Thyroid gland (tissue), 4 donors: Measurements from ENCODE around the gene GNG7. TPM values are rescaled to one million over a fixed set of nuclear protein-coding genes. Genes with fewer than 3 reads are reported as not detected.

Experiments used
- DNase-seq, 2 donors: peaks; one replicate each; pipeline ENCODE4 v3.0.0-alpha.2; 2019
- H3K27ac ChIP-seq, 3 donors: fragments of 200-600 bp; sonication (generic); 1 replicate in 2 of 3; 2 replicates in 1 of 3; pipeline ENCODE4 v1.5.1; 2016 to 2019; ENCODE audit warnings: mild to moderate bottlenecking in 1 of 3, moderate library complexity in 1 of 3
- H3K27me3 ChIP-seq: fragments of 200-600 bp; sonication (generic); one replicate; pipeline ENCODE4 v1.5.1; 2019
- H3K36me3 ChIP-seq, 2 donors: fragments of 200-600 bp; sonication (generic); one replicate each; pipeline ENCODE4 v1.5.1; 2016 to 2019
- H3K4me1 ChIP-seq, 2 donors: fragments of 200-600 bp; sonication (generic); one replicate each; pipeline ENCODE4 v1.5.1; 2017 to 2019
- H3K4me3 ChIP-seq, 3 donors: fragments of 200-600 bp; sonication (generic); replicated peaks in 1 of 3; 1 replicate in 2 of 3; 2 replicates in 1 of 3; pipeline ENCODE4 v1.5.1; 2016; ENCODE audit warnings: mild to moderate bottlenecking in 1 of 3
- H3K9me3 ChIP-seq: fragments of 200-600 bp; sonication (generic); one replicate; pipeline ENCODE4 v1.5.1; 2017
- POLR2A ChIP-seq, 2 donors: fragments of 450-650 bp; IDR thresholded peaks; one replicate each; pipeline ENCODE4 v1.6.1; 2017; ENCODE audit warnings: antibody characterized with exemption in 2 of 2, mild to moderate bottlenecking in 2 of 2, moderate library complexity in 1 of 2
- WGBS, 2 donors: methylation state at CpG; one replicate each; pipeline ENCODE4 v1.1.5; 2017; 5-methylcytosine and 5-hydroxymethylcytosine counted together
- intact Hi-C: fragments of 100-400 bp; cut with DNase I; formaldehyde crosslinking; loops from one replicate; pipeline ENCODE4 v1.15.1; 2023
- total RNA-seq, 4 donors: library from RNA; depleted of rRNA; stranded (reverse); fragments of >200 nt; gene quantifications; one replicate each; pipeline ENCODE4 v1.2.3, GENCODE V29; 2016
- TF ChIP-seq, protein P1 (sequence below), 6 experiments: fragments of 200-600 bp in 3 of 6; fragments of 450-650 bp in 3 of 6; sonication (generic) in 3 of 6; IDR thresholded peaks; one replicate each; pipeline ENCODE4 v1.5.1; 2016 to 2019; ENCODE audit warnings: antibody characterized with exemption in 6 of 6, mild to moderate bottlenecking in 2 of 6, inconsistent platforms in 1 of 6, moderate library complexity in 1 of 6

The GNG7 gene
- total RNA-seq, 4 donors from 2014 or later = 3.8 to 6.9 (median 5.6) TPM

DNA sequence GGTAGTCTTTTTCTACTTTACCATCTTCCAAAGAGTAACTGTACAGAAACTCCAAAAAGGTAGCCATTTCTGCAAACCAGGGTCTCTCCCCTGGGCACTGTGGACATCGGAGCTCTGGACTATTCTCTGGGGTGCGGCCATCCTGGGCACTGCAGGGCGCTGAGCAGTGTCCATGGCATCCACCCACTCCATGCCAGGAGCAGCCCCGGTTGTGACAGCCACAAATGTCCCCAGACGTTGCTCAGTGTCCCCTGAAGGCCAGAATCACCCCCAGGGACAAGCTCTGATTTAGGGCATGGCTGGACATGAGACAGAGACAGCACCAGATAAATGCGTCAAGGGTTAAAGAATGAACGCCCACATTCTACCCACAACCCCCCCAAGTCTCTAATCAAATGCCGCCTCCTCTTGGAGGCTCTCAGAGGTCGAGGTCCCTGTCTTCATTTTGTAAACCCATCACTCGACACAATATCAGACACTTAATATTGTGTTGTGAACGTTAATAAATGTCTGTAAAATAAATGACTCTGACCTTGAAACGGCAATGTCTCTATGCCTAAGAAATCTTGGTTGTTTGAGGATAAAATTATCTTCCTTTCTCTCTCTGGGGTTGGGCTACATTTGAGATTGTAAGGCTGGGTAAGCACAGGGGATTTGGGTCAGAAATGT, 8.9 kb downstream of the GNG7 start:
- intact Hi-C loops = no loop called here
- no peaks in the 10 kb centered on the region for H3K4me1 ChIP-seq
- DNase-seq = no peak
- TF ChIP-seq, protein P1, sequence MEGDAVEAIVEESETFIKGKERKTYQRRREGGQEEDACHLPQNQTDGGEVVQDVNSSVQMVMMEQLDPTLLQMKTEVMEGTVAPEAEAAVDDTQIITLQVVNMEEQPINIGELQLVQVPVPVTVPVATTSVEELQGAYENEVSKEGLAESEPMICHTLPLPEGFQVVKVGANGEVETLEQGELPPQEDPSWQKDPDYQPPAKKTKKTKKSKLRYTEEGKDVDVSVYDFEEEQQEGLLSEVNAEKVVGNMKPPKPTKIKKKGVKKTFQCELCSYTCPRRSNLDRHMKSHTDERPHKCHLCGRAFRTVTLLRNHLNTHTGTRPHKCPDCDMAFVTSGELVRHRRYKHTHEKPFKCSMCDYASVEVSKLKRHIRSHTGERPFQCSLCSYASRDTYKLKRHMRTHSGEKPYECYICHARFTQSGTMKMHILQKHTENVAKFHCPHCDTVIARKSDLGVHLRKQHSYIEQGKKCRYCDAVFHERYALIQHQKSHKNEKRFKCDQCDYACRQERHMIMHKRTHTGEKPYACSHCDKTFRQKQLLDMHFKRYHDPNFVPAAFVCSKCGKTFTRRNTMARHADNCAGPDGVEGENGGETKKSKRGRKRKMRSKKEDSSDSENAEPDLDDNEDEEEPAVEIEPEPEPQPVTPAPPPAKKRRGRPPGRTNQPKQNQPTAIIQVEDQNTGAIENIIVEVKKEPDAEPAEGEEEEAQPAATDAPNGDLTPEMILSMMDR (IDR thresholded peaks at IDR 0.05) = no peak
- TF ChIP-seq POLR2A (IDR thresholded peaks at IDR 0.05) = no peak
- no peak overlapping the region for H3K4me3 ChIP-seq
- 65% methylated on average over 12 of the region's 12 CpGs for WGBS, 2 donors
- H3K27ac ChIP-seq = no peak overlapping the region
- no peaks in the 10 kb centered on the region for H3K36me3 ChIP-seq
- H3K9me3 ChIP-seq = no peaks in the 10 kb centered on the region
- H3K27me3 ChIP-seq = no peaks in the 10 kb centered on the region

GRCh38 chr19:2691951-2692350, 10.5 kb downstream of the GNG7 start:
- no peaks in the 10 kb centered on the region for H3K9me3 ChIP-seq
- intact Hi-C loops = no loop called here

DNA sequence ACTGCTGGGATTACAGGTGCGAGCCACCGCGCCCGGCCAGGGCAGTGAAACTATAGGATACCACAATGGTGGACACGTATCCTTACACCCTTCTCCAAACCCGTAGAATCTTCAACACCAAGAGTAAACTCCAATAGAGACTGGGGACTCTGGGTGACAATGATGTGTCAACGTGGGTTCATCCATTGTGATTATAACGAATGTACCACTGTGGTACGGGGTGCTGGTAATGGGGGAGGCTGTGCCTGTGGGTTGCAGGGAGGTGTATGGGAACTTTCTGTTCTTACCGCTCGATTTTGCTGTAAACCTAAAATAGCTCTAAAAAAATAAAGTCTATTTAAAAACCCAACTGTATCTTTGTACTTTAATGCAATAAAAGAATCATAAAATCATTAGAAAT, 11.6 kb downstream of the GNG7 start:
- no peaks in the 10 kb centered on the region for H3K36me3 ChIP-seq
- no peak for TF ChIP-seq POLR2A (IDR thresholded peaks at IDR 0.05)
- TF ChIP-seq, protein P1 (IDR thresholded peaks at IDR 0.05) = no peak
- no peaks in the 10 kb centered on the region for H3K4me1 ChIP-seq
- intact Hi-C loops = no loop called here
- no peak overlapping the region for H3K4me3 ChIP-seq
- DNase-seq = no peak
- no peaks in the 10 kb centered on the region for H3K9me3 ChIP-seq
- no peak overlapping the region for H3K27ac ChIP-seq
- WGBS, 2 donors = 94 to 95% methylated on average over 11 of the region's 11 CpGs
- H3K27me3 ChIP-seq = no peaks in the 10 kb centered on the region

More at GRCh38 chr19:2691951-2692350, 10.5 kb downstream of the GNG7 start:
- no peaks in the 10 kb centered on the region for H3K27me3 ChIP-seq
- TF ChIP-seq, protein P1 (IDR thresholded peaks at IDR 0.05) = no peak
- TF ChIP-seq POLR2A (IDR thresholded peaks at IDR 0.05) = no peak
- DNase-seq = no peak
- no peaks in the 10 kb centered on the region for H3K36me3 ChIP-seq
- no peak overlapping the region for H3K27ac ChIP-seq
- no peaks in the 10 kb centered on the region for H3K4me1 ChIP-seq
- WGBS, 2 donors = 88 to 97% methylated on average over 7 to 9 of the region's 9 CpGs
- H3K4me3 ChIP-seq = no peak overlapping the region

DNA sequence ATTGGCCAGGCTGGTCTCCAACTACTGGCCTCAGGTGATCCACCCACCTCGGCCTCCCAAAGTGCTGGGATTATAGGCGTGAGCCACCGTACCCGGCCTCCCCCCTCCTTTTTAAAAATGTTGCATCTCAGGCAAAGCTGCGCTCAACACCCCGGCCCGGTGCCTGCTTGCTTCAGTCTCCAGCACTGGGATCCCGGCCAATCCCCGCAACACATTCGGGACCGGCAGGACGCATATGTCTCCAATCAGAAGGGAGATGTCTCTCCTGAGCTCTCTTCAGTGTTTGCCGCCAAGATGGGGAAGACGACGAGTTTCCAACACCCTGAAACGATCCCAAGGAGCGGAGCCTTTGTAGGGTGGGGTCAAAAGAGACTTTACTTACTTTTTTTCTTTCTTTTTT, 16.1 kb downstream of the GNG7 start:
- intact Hi-C loops = no loop called here
- WGBS, 2 donors = 82% methylated on average over 17 of the region's 17 CpGs
- no peak for TF ChIP-seq POLR2A (IDR thresholded peaks at IDR 0.05)
- TF ChIP-seq, protein P1 (IDR thresholded peaks at IDR 0.05) = no peak
- DNase-seq = no peak
- Histone ChIP-seq H3K4me1 (no peaks in the 10 kb centered on the region), H3K27me3 (no peaks in the 10 kb centered on the region), H3K36me3 (no peaks in the 10 kb centered on the region), H3K27ac (no peak overlapping the region), H3K4me3 (no peak overlapping the region), H3K9me3 (no peaks in the 10 kb centered on the region)

DNA sequence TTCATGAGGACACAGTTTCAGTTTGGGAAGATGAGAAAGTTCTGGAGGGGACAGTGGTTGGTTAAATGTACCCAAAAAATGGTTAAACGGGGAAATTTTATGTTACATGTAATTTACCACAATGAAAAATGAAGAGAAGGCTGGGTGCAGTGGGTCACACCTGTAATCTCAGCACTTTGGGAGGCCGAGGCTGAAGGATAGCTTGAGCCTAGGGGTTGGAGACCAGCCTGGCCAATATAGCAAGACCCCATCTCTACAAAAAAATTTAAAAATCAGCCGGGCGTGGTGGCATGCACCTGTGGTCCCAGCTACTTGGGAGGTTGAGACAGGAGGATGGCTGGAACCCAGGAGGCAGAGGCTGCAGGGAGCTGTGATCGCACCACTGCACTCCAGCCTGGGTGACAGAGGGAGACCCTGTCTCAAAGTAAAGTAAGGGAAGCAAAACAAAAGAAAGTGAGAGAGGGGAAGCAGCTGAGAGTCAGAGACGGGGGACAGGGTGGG, 17.2 kb downstream of the GNG7 start:
- no peak for DNase-seq
- peak overlapping the region in 1 of 3 donors; percentile 33 for H3K27ac ChIP-seq
- WGBS, 2 donors = 90 to 94% methylated on average over 6 of the region's 6 CpGs
- intact Hi-C loops = no loop called here
- no peak overlapping the region for H3K4me3 ChIP-seq
- no peaks in the 10 kb centered on the region for H3K27me3 ChIP-seq
- H3K4me1 ChIP-seq = no peaks in the 10 kb centered on the region
- H3K36me3 ChIP-seq = no peaks in the 10 kb centered on the region
- no peaks in the 10 kb centered on the region for H3K9me3 ChIP-seq
- TF ChIP-seq POLR2A (IDR thresholded peaks at IDR 0.05) = no peak
- TF ChIP-seq, protein P1 (IDR thresholded peaks at IDR 0.05) = no peak
